Pons (tissue), 1 donor: ENCODE results near the gene COX4I2.
"Not testable (repeated sequence)": the region's sequence is repeated elsewhere in the genome, so short reads cannot be mapped to it uniquely, and the experiment has no call there.

Experiments used
- DNase-seq: peaks from one replicate; pipeline ENCODE4 v3.0.0-alpha.2; 2016; ENCODE audit warnings: low spot score

Gene COX4I2

DNA sequence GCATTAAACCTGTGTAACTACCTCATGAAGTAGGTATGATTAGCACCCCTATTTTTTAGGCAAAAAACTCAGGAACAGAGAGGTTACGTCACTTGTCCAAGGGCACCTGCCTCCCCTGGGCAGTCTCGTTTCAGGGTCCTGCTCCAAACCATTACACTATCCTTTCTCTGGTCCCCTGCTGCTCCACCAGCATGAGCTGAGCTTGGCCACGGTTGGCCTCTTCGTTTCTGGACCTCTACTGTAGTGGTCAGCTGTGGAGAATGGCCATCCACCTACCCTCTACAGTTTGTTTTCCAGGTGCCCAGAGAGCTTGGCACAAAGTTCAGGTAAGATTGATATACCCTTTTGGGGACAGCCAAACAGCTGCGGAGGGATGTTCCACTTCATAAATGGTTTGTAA, 16.8 kb downstream of the COX4I2 start:
- DNase-seq, result no peak

DNA sequence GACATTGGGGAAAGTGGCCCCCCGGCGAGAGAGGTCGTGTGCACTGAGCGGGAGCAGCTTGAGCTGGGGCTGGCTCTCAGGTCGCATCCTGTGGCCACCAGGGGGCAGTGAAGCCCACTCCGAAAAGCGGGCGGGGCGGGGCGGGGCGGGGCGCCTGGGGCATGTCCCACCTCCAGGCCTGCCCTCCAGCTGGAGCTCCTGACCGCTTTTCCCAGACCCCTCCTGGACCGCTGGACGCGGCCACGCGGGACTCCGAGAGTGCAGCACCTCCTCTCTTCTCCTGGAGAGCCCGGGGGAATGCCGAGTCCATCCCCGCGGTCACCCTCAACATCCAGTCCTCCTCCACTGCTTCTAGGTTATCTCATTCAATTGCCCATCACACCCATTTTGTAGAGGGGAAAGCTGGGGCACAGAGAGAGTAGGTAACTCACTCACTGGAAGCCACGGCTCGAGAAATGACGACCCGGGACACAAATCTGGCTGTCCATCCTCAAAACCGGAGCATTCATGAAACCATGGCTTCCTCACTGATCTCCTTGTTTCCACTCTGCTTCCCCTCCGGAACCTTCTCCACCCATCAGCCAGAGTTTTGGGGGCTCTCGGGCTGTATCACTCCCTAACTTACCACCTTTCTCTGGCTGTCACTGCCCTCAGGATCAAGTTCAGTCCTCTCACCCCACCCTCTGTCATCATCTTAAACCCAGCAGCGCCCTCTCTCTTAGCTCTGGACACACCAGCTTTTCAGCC, 24.1 kb downstream of the COX4I2 start:
- DNase-seq, result peak; percentile 86

DNA sequence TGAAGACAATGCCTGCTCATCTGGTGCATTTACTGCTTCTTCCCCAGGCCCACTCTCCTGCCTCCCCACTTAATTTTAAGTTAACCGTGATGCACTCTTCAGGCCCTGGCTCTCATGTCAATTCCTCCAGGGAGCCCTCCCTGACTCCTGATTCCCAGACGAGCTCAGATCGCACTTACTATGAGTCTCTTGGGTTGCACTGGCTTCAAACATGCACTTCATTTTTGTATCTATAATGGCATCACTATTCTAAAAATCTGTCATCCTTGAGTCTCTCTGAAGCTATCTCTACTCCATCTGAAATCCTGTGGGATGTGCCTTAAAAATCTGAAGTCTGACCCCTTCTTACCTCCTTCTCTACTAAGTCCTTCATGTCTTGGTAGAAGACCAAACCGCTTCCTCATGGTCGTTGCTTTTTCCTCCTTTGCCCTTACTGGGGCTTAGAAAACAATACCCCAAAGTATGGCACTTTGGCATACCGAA, 24.7 kb downstream of the COX4I2 start:
- no peak for DNase-seq

DNA sequence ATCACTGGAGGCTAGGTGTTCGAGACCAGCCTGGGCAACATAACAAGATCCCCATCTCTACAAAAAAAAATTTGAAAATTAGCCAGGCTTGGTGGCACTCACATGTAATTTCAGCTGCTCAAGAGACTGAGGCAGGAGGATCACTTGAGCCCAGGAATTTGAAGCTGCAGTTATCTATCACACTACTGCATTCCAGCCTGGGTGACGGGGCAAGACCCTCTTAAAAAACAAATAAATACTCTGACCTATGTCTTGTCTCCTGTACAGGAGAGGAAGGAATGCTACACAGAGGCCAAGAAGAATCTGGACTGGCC, 25.8 kb downstream of the COX4I2 start:
- no peak for DNase-seq

DNA sequence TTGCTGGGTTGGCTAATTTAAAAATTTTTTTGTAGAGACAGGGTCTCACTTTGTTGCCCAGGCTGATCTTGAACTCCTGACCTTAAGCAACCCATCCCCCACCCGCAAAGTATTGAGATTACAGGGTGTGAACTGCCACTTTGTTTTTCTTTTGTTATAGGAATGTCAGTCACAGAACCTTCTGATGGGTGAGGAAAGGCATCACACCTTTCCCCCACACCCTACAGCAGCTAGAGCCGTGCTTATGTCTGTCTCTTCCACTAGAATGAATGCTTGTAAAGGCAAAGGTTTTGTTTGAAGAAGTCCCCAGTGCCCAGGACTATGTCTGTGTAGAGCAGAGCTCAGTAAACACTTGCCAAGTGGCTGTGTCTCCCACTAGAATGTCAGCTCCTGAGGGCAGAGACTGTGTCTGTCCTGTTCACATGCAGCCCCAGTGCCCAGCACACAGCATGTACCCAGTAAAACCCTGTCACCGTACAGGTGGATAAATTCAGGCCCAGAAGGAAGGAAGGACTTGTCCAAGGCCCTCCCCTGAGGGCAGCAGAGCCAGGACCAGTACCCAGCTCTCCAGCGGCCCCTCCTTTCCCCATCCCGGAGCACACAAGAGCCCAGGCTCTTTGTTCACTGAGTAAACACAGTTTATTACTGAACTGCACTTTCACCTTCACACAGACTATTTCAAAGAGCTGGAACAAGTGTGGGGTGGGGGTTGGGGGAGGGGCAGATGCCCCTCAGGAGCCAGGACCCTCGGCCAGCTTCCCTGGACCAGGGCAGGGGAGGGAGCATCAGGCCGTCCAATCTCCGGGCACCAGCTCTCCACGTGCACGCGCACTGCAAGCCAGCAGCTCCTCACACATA, 26.4 kb downstream of the COX4I2 start:
- DNase-seq, result no peak

DNA sequence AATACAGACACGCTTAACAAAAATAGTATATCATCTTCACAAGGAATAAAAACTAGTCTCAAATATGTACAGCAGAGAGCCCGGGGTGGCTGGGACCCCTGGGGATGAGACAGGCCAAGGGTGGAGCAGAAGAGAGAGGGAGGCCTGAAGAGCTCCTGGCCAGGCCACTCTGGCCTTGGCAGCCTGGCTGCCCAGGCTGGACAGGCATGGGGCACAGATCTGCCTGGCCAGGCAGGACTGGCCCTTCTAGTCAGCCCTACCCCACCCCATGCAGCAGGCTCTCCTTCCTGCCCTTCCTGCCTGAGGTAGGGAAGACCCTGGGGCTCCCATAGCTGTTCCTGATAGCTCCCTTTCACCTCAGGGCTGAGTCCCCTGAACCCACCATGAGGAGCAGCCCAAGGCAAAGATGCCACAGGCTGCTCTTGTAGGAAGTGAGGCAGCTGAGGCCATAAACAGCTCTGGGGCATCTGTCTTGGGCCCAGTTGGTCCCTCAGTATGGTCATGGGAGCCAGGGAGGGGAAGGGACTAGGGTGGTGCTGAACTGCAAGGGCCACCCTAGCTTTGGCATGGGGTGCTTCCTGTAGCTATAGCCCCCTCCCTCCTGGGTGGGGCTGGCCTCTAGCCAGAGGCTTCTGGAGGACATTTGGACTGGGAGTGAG, 27.1 kb downstream of the COX4I2 start:
- no peak for DNase-seq

DNA sequence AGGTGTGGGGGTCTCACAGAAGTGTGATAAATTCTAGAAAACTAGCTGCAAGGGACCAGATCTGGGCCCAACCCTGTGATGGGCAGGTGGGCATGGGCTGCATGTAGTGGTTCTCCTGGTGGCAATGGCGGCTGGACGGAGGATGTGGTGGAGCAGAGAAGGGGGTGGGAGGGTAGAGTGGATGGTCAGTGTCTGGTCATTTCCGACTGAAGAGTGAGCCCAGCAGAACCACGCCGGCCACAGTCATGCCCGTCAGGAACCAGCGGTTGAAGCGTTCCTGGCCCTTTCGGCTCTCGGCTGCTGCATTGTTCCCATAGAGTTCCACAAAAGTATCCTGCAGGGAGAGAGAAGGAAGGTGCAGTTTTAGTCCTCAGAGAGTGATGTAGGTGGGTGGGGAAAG, 28.0 kb downstream of the COX4I2 start:
- no peak for DNase-seq

DNA sequence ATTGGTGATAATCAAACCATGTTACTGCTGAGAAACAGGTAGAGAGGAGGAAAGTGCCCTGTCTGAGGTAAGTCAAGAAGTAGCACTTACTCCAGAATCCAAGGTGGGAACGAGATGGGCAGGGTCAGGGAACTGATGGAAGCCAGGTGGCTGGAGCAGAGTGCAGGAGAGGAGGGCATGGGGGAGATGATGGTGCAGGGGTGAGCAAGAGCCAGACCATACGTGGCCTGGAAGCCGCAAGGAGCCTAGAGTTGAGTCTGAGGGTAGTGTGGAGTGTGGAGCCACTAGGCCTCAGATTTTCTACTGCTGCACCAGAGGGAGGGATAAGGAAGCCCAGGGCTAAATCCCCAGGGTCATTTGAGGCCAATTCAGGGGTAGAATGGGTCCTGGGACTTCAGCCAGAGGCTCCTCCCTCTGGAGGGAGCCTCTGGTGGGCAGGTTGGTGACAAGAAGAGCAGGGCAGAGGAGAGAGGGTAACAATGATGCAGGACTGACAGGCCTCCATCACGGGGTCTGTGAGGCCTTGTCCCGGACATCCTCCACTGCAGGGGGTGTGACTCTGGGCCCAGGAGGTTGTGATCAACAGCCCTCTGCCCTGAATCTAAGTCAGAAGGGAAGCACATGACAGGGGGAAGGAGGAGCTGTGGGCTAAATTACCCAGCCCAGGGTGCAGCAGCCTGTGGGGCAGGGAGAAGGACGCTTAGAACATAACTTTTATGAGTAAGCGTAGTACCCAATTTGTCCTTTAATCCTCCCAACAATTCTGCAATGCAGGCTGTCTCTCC, 28.7 kb downstream of the COX4I2 start:
- peak; percentile 91 for DNase-seq

DNA sequence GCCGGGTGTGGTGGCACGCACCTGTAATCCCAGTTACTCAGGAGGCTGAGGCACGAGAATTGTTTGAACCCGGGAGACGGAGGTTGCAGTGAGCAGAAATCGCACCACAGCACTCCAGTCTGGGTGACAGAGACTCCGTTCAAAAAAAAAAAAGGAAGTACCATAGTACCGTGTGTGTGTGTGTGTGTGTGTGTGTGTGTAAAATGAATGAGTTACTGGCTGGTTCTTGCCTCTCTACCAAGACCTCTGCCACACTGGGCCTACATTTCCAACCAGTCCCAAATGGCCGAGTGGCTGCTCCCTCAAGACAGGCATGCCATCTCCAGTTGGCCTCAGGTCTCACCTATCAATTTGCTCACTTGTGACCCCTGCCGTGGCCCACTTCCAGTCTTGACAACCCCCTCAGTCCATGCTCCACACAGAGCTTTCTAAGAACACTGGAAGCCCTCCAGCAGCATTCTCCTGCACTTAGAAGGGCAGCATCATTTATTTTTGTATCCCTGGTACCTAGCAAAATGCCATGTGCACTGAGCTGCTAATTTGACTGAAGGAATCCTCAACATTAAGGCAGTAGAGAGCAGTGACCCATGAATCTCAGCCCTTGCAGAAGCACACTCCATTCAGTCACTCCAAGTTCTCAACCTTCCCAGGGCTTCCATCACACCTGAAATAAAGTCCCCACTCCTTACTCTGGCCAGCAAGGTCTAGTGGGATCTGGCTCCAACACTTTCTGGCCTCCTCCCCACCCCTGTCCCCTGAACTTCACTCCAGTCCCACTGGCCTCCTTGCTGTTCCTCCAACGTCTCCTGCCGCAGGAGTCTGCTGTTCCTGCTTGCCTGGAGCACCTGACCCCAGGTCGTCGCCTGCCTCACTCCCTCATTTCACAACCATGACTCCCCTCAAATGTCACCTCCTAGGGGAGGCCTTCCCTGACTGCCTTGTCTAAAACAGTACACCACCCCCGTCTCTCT, 29.9 kb downstream of the COX4I2 start:
- DNase-seq, result no peak

DNA sequence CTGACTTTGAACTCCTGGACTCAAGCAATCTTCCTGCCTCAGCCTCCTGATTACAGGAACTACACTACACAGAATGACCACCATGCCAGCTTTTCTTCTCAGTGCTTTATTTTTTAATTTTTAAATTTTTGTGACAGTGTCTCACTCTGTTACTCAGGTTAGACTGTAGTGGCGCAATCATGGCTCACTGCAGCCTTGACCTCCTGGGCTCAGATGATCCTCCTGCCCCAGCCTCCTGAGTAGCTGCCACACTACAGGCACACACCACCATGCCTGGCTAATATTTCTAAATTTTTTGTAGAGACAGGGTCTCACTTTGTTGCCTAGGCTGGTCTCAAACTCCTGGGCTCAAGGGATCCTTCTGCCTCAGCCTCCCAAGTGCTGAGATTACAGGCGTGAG, 31.2 kb downstream of the COX4I2 start:
- not testable (repeated sequence) for DNase-seq

DNA sequence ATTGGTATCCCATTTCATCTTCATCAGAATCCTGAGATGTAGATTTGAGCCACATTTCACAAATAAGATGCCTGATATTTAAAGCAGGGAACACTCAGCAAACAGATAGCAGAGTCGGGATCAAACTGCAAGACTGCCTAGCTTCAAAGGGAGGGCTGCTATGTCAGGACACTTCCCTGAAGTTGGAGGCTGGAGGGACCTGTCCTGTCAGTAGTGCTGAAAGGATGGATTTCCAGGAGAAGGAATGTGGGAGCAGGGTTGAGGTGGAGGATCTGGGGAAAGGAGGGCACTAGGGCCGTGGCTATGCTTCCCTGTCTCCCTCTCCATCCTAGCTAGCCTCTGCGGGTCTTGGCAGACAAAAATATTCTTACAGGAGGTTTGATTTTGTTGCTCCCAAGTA, 32.2 kb downstream of the COX4I2 start:
- no peak for DNase-seq

DNA sequence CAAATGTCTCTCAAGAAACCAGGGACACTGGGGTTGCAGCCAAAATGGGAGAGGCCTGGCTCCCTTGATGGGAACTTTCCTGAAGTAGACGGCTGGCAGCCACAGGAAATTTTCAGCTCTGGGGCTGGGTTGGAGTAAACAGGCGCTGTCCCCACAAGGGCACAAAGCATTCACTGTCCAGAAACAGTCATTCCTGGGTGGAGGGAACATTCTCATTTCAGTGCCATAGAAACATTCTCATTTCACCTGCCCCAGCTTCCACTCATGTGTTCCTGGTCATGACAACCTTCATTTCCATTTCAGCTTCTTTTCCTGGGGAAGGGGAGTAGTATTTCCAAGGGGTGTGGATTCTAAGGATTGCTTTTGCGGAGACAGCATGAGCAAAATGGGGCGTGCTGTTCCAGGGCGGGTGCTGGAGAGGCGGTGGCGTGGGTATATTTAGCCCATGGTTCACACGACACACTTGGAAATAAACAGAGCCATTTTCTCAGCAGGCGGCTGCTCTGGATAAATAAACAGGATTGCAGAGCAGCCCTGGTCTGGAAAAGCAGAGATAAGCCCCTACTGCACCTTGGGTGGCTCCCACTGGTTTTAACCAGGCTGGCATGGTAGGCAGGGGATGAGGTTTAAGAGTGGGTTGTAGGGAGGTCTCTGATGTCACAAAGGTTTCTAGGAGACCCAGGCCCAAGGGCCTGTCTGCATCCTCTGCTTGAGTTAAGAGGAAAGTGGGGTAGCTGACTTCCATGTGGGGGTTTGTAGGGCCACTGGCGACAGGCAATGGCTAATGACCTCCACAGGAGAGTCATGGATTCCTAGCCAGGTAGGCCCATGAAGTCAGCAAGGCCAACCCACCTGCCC, 32.9 kb downstream of the COX4I2 start:
- DNase-seq, result peak; percentile 96

DNA sequence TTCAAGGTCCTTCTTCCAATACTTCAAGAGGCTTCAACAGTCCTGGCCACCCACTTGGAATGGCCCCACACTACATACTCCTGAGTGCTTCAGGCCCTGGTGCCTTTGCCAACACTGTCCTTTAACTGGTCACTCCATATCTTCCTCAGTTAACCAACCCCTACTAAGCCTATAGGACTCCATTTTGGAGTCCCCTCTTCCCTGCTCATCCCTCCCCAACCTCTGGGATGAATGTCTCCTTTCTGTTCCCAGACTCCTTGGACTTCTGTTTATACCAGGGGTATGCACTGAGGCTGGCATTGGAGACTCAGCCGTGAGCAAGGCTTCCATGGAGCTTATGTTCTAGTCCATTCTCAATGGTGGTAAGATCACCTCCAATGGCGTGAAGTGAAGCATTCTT, 33.6 kb downstream of the COX4I2 start:
- DNase-seq, result no peak

DNA sequence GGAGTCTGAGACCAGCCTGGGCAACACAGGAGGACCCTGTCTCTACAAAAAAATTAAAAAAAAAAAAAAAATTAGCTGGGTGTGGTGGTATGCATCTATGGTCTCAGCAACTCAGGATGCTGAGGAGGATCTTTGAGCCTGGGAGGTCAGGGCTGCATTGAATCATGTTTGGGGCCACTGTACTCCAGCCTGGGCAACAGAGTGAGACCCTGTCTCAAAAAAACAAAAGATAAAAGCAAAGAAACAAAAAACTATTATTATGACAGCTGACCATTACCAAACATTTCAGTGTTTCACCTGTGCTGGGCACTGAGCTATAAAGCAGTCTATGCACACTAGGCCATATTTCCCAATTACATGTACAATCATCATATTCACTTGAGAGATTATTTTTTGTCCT, 35.7 kb downstream of the COX4I2 start:
- no peak for DNase-seq

DNA sequence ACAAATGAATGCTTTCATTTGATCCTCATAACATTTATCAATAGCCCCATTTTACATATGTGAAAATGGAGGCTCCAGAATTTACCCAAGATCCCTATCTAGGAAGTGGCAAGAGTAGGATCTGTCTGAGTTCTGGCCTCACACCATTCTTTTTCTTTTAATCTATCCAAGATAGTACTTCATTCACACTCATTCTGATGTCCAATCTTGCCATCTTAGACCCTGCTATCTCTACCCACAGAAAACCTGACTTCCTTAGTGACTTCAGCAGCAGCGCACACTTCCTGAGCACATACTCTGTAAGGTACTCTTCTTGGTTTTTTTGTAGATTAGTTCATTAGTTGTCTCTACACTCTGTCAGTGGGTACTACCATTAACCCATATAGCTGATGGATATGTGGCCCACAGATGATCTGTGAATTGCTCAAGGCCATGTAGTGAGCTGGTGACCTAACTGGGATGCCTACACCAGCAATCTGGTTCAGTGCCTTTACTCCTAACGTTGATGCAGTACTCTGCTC, 36.3 kb downstream of the COX4I2 start:
- no peak for DNase-seq

DNA sequence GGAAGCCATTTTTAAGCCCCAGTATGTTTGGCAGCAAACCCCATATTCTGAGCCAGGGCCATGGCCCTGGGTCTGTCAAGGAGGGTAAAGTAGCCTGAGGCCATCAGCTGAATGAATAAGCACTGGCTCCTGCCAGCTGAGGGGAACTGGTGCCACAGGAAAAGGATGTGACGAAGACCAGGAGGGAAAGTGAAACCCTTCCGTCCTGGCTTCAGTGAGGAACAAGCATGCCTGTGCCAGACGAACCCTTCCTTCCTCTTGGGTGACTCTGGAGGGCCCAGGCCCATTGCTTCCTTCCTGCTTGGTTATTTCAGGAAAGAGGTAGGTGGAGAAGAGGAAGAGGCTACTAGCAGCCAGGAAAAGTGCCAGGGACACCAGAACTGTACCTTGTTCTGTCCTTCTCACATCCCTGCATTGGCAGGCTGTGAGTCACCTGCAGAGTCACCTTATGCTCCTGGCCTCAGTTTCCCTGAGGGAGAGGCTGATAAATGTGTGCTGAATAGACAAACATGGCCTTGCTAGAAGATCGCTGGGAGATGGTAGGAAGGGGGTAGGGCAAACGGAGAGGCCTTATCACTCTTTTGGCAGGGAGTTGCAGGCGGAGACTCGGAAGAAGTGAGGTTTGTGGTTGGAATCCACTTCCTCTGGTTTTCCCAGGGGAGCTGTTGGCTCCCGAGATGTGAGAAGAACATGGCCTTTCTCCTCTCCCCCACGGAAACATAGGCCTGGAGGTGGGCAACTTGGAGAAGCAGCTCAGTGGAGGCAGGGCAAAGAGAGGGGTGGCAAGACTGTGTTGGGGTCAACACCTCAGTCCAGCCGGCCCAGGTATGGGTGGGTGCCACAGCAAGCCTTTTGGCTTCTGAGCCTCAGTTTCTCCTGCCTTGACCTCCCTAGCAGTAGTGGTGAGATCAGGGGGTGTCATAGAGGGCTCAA, 37.4 kb downstream of the COX4I2 start:
- peak; percentile 92 for DNase-seq

DNA sequence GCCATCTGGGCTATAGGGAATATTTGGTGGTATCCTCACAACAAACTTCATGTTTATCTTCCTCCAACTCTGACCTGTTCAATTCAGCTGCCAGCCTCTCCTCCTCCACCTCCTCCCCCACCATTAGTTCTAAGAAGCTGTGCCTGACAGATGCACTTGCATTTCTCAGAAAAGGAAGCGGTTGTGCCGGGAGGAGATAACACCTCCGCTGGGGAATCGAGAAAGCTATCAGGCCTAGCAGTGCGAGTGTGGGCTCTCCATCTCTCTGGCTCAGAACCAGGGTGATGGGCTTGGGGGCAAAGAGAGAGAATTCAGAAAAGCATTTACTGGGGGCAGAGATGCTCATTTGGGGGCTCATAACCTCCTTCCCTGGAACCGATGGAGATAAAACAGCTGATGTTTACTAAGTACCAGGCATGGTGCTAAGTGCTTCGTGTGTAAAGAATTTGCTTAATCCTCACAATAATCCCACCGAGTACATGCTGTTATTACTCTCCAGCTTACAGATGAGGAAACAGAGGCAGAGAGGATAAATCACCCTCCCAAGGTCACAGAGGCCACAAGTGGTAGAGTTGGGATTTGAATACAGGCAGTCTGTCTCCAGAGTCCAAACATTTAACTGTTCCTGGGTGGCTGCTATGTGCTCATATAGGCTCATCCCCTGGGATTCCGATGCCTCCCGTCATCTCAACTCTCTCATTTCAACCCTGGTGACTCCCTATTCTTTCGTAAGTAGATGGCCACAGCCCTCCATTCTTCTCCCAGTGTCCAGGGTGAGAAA, 38.3 kb downstream of the COX4I2 start:
- DNase-seq, result no peak

DNA sequence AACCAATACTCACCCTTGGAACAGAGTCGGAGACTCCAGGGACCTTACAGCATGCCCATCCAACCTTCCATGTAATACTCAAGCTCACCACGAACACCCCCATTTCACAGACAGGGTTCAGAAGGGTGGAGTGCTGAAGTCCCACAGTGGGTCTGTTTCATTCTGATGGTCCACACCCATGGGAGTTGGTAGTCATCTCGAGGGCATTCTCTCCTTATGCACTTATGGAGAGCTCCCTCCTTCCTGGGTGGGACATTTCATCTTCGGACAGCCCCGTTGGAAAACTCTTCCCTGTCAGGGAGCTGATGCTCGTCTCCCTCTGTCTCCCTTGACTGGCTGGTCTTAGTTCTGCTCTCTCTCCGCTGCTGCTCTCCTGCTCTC, 38.9 kb downstream of the COX4I2 start:
- DNase-seq, result no peak
